CD4-positive, alpha-beta T cell (primary cell): ENCODE results near the gene ZNF619. TPM values are rescaled to one million over a fixed set of nuclear protein-coding genes. Genes with fewer than 3 reads are reported as not detected.

Source experiments
- ATAC-seq: fragments of 200-7000 bp; cut with Tn5 transposase; one replicate; pipeline ENCODE4 v1.10.0; 2022; ENCODE audit warnings: mild to moderate bottlenecking; ENCODE audit not compliant: poor library complexity
- CTCF ChIA-PET: fragments of 350-600 bp; sonication (Branson Sonifier 250); formaldehyde crosslinking; loops from one replicate; lab custom pipeline; 2021; ENCODE audit warnings: antibody characterized with exemption, inconsistent platforms; lab: Charles Lee
- POLR2A ChIA-PET: fragments of 350-600 bp; sonication (Branson Sonifier 250); formaldehyde crosslinking; loops from one replicate; lab custom pipeline; 2021; ENCODE audit warnings: antibody characterized with exemption, inconsistent platforms; lab: Charles Lee
- DNase-seq, 14 experiments: peaks; one replicate each; pipeline ENCODE4 v3.0.0-alpha.2; 2013 to 2020; ENCODE audit warnings: mixed read lengths in 2 of 14
- H3K27ac ChIP-seq, 2 donors: one replicate each; pipeline versions ENCODE4 v1.5.1 to v1.7.0; 2013; ENCODE audit warnings: low read length in 2 of 2, low read depth in 1 of 2, mild to moderate bottlenecking in 1 of 2
- H3K27me3 ChIP-seq, 2 experiments: 1 replicate in 1 of 2; 2 replicates in 1 of 2; pipeline versions ENCODE4 v1.6.1 to v1.7.0; 2013; ENCODE audit warnings: low read length in 2 of 2, control low read depth in 1 of 2, mild to moderate bottlenecking in 1 of 2, moderate library complexity in 1 of 2; ENCODE audit not compliant: insufficient read depth in 2 of 2, control insufficient read depth in 1 of 2
- H3K36me3 ChIP-seq: one replicate; pipeline ENCODE4 v1.6.1; 2013; ENCODE audit warnings: low read length, control low read depth; ENCODE audit not compliant: insufficient read depth
- H3K4me1 ChIP-seq: one replicate; pipeline ENCODE4 v1.6.1; 2013; ENCODE audit warnings: low read length, control low read depth; ENCODE audit not compliant: insufficient read depth
- H3K4me3 ChIP-seq: one replicate; pipeline ENCODE4 v1.5.1; 2013; ENCODE audit warnings: mild to moderate bottlenecking, low read length, moderate library complexity
- H3K9me3 ChIP-seq, 2 experiments: 1 replicate in 1 of 2; 2 replicates in 1 of 2; pipeline versions ENCODE4 v1.6.1 to v1.7.0; 2013; ENCODE audit warnings: low read length in 2 of 2, mild to moderate bottlenecking in 2 of 2, control low read depth in 1 of 2, moderate library complexity in 1 of 2; ENCODE audit not compliant: control insufficient read depth in 1 of 2, insufficient read depth in 1 of 2
- H3K27ac Mint-ChIP-seq: one replicate; pipeline ENCODE4 v1.8.0; 2020; ENCODE audit warnings: mixed read lengths
- H3K27me3 Mint-ChIP-seq: one replicate; pipeline ENCODE4 v1.8.0; 2021; ENCODE audit warnings: mixed read lengths
- H3K36me3 Mint-ChIP-seq: one replicate; pipeline ENCODE4 v1.8.0; 2021; ENCODE audit warnings: low read depth, mixed read lengths
- H3K4me1 Mint-ChIP-seq: one replicate; pipeline ENCODE4 v1.8.0; 2021; ENCODE audit warnings: low read depth, mixed read lengths
- H3K4me3 Mint-ChIP-seq: one replicate; pipeline ENCODE4 v1.8.0; 2020; ENCODE audit warnings: mild to moderate bottlenecking, mixed read lengths
- H3K9me3 Mint-ChIP-seq: one replicate; pipeline ENCODE4 v1.8.0; 2020; ENCODE audit warnings: mixed read lengths
- CTCF ChIP-seq: fragments of 200-600 bp; IDR thresholded peaks from one replicate; pipeline ENCODE4 v1.8.0; 2022; ENCODE audit warnings: antibody characterized with exemption, mild to moderate bottlenecking
- intact Hi-C, 2 experiments: fragments of 100-400 bp; cut with DNase I in 1 of 2; cut with micrococcal nuclease in 1 of 2; formaldehyde crosslinking; loops; one replicate each; pipeline versions ENCODE4 v1.15.1 to v1.9.0; 2023 to 2025; cut with DNase I, micrococcal nuclease
- total RNA-seq, 174 experiments: library from RNA in 2 of 174; stranded (reverse) in 2 of 174; gene quantifications; one replicate each; pipeline ENCODE4 v1.2.3 and lab custom pipeline; 2021 to 2026

The ZNF619 gene
- total RNA-seq, 2 experiments from 2014 or later = 2.6 to 2.9 TPM

- TF ChIP-seq CTCF = no peak
- POLR2A ChIA-PET = interaction anchor here (1.3 kb wide), 1 partner anchor 68 kb away, joined by 3 read pairs; no protein-coding TSS in a partner anchor
- Histone ChIP-seq H3K27me3 (no peaks in the 10 kb centered on the region), H3K4me1 (peaks cover 19% of the 10 kb centered on the region), H3K36me3 (peaks cover 8% of the 10 kb centered on the region), H3K9me3 (no peaks in the 10 kb centered on the region), H3K4me3 (no peak overlapping the region), H3K27ac (no peak overlapping the region)
- H3K4me1 Mint-ChIP-seq = peaks cover 21% of the 10 kb centered on the region
- ATAC-seq = no peak
- no peak overlapping the region for H3K4me3 Mint-ChIP-seq
- CTCF ChIA-PET = no interaction called here
- no peaks in the 10 kb centered on the region for H3K27me3 Mint-ChIP-seq
- no peak overlapping the region for H3K27ac Mint-ChIP-seq
- no peak for DNase-seq
- intact Hi-C loops = loop anchor here in 1 of 2 experiments (10.0 kb wide), 1 partner anchor 1136 kb away; the partner anchor contains the start of gene SLC25A38
- peaks cover 28% of the 10 kb centered on the region for H3K36me3 Mint-ChIP-seq
- H3K9me3 Mint-ChIP-seq = no peaks in the 10 kb centered on the region
These were observed 44.3 kb downstream of the ZNF619 start for GRCh38 chr3:40521254-40521653.

- ATAC-seq (no peak), DNase-seq (peak in 2 of 14 experiments; percentile 9 to 13)
- H3K9me3 Mint-ChIP-seq = no peaks in the 10 kb centered on the region
- ChIA-PET CTCF (interaction anchor here (1.5 kb wide), 1 partner anchor 18 kb away, joined by 5 read pairs; the partner anchor contains the start of gene ZNF620), POLR2A (interaction anchor here (1.0 to 2.8 kb wide), 9 partner anchors 16 to 213 kb away, joined by 3 to 22 read pairs (median 5); partner anchors contain the start of genes RPL14, ZNF619 and ZNF620)
- TF ChIP-seq CTCF = no peak
- no peaks in the 10 kb centered on the region for H3K9me3 ChIP-seq
- peaks cover 20% of the 10 kb centered on the region for H3K4me1 ChIP-seq
- no peaks in the 10 kb centered on the region for H3K27me3 ChIP-seq
- H3K4me3 Mint-ChIP-seq = peak overlapping the region; percentile 96
- peaks cover 35% of the 10 kb centered on the region for H3K36me3 Mint-ChIP-seq
- H3K27ac ChIP-seq = peak overlapping the region in 1 of 2 donors; percentile 85
- peak overlapping the region; percentile 88 for H3K27ac Mint-ChIP-seq
- peaks cover 10% of the 10 kb centered on the region for H3K36me3 ChIP-seq
- H3K4me1 Mint-ChIP-seq = peaks cover 25% of the 10 kb centered on the region
- intact Hi-C loops = loop anchor here (1.0 to 10.0 kb wide), 4 partner anchors 46 to 1139 kb away; partner anchors contain the start of genes EIF1B (in 1 of the 2), SLC25A38 (in 1 of the 2) and ZNF619 (in 1 of the 2)
- no peaks in the 10 kb centered on the region for H3K27me3 Mint-ChIP-seq
- H3K4me3 ChIP-seq = no peak overlapping the region
These were observed 46.9 kb downstream of the ZNF619 start for GRCh38 chr3:40523781-40524180.

- H3K27me3 ChIP-seq = no peaks in the 10 kb centered on the region
- H3K4me1 ChIP-seq = peaks cover 20% of the 10 kb centered on the region
- no peak for TF ChIP-seq CTCF
- peak overlapping the region; percentile 73 to 85 for H3K27ac ChIP-seq
- H3K9me3 ChIP-seq = no peaks in the 10 kb centered on the region
- H3K4me3 ChIP-seq = peak overlapping the region; percentile 80
- ATAC-seq (no peak), DNase-seq (no peak)
- H3K27me3 Mint-ChIP-seq = no peaks in the 10 kb centered on the region
- peak overlapping the region; percentile 88 for H3K27ac Mint-ChIP-seq
- H3K9me3 Mint-ChIP-seq = no peaks in the 10 kb centered on the region
- peaks cover 25% of the 10 kb centered on the region for H3K4me1 Mint-ChIP-seq
- peak overlapping the region; percentile 96 for H3K4me3 Mint-ChIP-seq
- CTCF ChIA-PET = interaction anchor here (1.5 kb wide), 1 partner anchor 18 kb away, joined by 5 read pairs; the partner anchor contains the start of gene ZNF620
- POLR2A ChIA-PET = interaction anchor here (1.0 to 2.8 kb wide), 9 partner anchors 16 to 214 kb away, joined by 3 to 22 read pairs (median 5); partner anchors contain the start of genes RPL14, ZNF619 and ZNF620
- intact Hi-C loops = loop anchor here (1.0 to 10.0 kb wide), 4 partner anchors 47 to 1139 kb away; partner anchors contain the start of genes EIF1B (in 1 of the 2), SLC25A38 (in 1 of the 2) and ZNF619 (in 1 of the 2)
- H3K36me3 Mint-ChIP-seq = peaks cover 39% of the 10 kb centered on the region
- H3K36me3 ChIP-seq = peaks cover 15% of the 10 kb centered on the region
These were observed 47.3 kb downstream of the ZNF619 start for GRCh38 chr3:40524222-40524567.
